Measurements from ENCODE around the gene ETDA.
"Not testable (repeated sequence)": the region's sequence is repeated elsewhere in the genome, so short reads cannot be mapped to it uniquely, and the experiment has no call there.

ETDA gene

GRCh38 chrX:135252011-135252518, at the start of gene ETDA:
Gene ETDA, plus strand, starts transcription at chrX:135252061. Its CDS starts 1,216 bp downstream, at chrX:135253277.
- not testable (repeated sequence) for DNase-seq (ENCODE audit: low read depth)

- peak; percentile 1 for DNase-seq (ENCODE audit: low read depth)
Observed at GRCh38 chrX:135206427-135206826, 45.4 kb upstream of the ETDA start.

DNA sequence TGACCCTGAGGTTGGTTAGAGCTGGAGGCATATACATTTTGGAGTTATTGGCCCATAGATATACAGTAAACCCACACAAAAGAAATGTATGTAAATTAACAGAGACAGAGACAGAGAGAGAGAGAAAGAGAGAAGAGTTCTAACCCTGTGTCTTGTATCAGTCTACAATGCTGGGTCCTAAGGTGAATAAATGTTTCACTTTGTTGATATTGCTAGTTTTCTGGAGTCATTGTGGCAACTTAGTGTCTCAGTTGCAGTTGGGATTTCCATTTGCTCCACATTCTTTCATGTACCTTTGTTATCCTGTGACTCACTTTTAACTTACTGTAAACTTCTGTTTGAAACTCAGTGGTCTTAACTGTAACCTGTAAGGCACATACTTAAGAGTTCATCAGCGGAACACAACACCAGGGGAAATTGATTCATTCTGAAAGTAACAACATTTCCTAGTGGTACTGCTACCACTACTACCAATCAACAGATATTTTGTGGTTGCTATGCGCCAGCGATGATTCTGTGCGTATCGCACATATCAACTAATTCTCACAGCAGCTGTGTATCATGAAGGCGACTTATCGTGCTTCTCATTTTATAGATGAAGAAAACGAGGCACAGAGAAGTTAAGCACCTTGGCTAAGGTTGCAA, 38.5 kb upstream of the ETDA start:
- DNase-seq (ENCODE audit: low read depth), result no peak

GRCh38 chrX:135245989-135246388, 5.9 kb upstream of the ETDA start:
- not testable (repeated sequence) for DNase-seq (ENCODE audit: low read depth)

- DNase-seq (ENCODE audit: low read depth), result not testable (repeated sequence)
Observed at GRCh38 chrX:135256087-135256684, 4.3 kb downstream of the ETDA start.

- no peak for DNase-seq (ENCODE audit: low read depth)
Observed at GRCh38 chrX:135256923-135257322, 5.1 kb downstream of the ETDA start.

DNA sequence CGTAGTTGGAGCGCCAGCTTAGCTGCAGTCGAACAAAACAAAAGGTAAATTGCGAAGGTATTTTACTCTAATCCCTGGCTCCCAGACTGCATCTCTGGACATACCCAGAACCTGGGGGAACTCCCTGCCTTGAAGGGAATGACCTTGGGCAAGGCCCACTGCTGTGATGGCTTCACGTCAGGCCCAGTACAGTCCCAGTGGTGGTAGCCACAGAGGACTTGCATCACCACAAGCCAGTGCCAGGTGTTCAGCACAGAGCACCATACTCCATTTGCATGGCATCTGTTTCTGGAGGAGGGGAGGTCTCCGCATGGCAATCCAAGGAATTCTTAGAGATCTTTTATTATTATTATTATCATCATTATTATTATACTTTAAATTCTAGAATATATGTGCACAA, 5.6 kb downstream of the ETDA start:
- DNase-seq (ENCODE audit: low read depth), result no peak

DNA sequence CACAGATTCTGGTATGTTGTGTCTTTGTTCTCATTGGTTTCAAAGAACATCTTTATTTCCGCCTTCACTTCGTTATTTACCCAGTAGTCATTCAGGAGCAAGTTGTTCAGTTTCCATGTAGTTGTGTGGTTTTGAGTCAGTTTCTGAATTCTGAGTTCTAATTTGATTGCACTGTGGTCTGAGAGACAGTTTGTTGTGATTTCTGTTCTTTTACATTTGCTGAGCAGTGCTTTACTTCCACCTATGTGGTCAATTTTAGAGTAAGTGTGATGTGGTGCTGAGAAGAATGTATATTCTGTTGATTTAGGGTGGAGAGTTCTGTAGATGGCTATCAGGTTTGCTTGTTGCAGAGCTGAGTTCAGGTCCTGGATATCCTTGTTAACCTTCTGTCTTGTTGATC, 9.1 kb downstream of the ETDA start:
- not testable (repeated sequence) for DNase-seq (ENCODE audit: low read depth)

- not testable (repeated sequence) for DNase-seq (ENCODE audit: low read depth)
Observed at GRCh38 chrX:135263376-135263775, 11.5 kb downstream of the ETDA start.

DNA sequence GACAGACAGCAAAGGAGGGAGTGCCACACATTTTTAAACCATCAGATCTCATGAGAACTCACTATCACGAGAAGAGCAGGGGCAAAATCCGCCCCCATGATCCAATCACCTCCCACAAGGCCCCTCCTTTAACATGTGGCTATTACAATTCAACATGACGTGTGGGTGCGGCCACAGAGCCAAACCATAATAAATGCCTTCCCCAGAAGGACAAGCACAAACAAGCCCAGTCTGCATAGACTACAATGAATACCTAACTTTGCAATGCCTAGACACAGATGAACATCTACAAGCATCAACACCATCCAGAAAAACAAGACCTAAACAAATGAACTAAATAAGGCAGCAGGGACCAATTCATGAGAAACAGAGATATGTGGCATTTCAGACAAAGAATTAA, 12.3 kb downstream of the ETDA start:
- no peak for DNase-seq (ENCODE audit: low read depth)

GRCh38 chrX:135273162-135273561, 21.3 kb downstream of the ETDA start:
- DNase-seq (ENCODE audit: low read depth), result no peak

DNA sequence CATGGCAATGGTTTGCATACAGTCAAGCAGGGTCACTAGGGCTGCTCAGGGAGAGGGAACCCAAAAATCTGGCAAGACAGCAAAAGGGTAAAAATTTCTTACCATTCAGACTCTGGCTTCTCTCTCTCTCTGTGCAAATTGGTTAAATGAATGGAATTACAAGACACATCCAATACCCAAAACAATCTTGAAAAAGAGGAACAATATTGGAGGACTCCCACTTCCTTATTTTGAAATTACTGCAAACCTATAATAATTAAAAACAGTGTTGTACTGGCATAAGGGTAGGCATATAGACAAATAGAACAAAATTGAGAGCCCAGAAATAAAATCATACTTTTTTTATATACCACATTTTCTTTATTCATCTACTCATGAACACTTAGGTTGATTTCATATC, 24.1 kb downstream of the ETDA start:
- no peak for DNase-seq (ENCODE audit: low read depth)

DNA sequence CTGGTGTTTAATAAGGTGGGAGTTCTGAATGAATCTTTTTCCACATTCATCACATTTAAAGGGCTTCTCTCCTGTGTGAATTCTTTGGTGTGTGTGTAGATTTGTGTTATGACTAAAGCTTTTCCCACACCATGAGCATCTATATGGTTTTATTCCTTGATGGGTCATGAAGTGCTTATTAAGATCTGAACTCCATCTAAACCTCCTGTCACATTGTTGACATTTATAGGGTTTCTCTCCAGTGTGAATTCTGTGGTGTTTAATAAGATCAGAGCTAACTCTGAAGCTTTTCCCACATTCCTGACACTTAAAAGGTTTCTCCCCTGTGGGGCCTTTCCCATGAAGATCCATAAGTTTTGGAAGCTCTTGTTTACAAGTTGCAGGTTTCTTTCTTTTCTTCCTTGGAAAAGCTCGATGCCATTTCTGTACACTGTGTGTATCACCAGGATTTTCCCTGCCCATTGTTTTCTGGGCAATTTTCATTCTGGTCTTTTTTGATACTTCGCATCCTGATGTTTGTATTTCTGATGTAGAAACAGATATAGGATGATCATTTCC, 35.5 kb downstream of the ETDA start:
- no peak for DNase-seq (ENCODE audit: low read depth)

- peak; percentile 37 for DNase-seq (ENCODE audit: low read depth)
Observed at GRCh38 chrX:135295238-135295943, 43.5 kb downstream of the ETDA start.

DNA sequence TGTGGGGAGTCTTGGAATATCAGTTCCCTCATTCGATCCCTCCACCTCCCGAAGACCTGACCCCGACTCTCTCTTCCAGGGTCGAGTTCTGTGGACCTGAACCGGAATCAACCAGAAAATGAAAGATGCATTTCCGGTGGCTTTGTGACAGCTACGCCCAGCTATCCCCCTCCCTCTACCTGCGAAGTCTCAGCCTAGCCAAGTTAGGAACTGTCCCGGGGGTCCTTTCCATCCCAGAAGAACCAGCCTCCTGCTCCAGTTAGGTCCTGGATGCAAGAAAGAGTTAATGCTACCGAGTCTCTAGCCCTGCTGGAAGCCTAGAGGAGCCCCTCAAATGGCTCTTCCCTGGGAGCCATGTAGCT, 44.1 kb downstream of the ETDA start:
- DNase-seq (ENCODE audit: low read depth), result no peak

- DNase-seq (ENCODE audit: low read depth), result no peak
Observed at GRCh38 chrX:135302269-135302873, 50.5 kb downstream of the ETDA start.
